Measurements from ENCODE around the gene NEK3. TPM values are rescaled to one million over a fixed set of nuclear protein-coding genes. Genes with fewer than 3 reads are reported as not detected.

Gene NEK3, protein sequence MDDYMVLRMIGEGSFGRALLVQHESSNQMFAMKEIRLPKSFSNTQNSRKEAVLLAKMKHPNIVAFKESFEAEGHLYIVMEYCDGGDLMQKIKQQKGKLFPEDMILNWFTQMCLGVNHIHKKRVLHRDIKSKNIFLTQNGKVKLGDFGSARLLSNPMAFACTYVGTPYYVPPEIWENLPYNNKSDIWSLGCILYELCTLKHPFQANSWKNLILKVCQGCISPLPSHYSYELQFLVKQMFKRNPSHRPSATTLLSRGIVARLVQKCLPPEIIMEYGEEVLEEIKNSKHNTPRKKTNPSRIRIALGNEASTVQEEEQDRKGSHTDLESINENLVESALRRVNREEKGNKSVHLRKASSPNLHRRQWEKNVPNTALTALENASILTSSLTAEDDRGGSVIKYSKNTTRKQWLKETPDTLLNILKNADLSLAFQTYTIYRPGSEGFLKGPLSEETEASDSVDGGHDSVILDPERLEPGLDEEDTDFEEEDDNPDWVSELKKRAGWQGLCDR
- 6.4 to 9.6 TPM (median 6.9 TPM) in 5 replicates for total RNA-seq (2022; extraction: Qiagen RNA extraction; ENCODE audit: low read depth)

GRCh38 chr13:52159159-52159982 is at the start of gene NEK3:
Gene NEK3, minus strand, starts transcription at chr13:52159597. Its CDS starts 3,406 bp downstream, at chr13:52156191.

DNA sequence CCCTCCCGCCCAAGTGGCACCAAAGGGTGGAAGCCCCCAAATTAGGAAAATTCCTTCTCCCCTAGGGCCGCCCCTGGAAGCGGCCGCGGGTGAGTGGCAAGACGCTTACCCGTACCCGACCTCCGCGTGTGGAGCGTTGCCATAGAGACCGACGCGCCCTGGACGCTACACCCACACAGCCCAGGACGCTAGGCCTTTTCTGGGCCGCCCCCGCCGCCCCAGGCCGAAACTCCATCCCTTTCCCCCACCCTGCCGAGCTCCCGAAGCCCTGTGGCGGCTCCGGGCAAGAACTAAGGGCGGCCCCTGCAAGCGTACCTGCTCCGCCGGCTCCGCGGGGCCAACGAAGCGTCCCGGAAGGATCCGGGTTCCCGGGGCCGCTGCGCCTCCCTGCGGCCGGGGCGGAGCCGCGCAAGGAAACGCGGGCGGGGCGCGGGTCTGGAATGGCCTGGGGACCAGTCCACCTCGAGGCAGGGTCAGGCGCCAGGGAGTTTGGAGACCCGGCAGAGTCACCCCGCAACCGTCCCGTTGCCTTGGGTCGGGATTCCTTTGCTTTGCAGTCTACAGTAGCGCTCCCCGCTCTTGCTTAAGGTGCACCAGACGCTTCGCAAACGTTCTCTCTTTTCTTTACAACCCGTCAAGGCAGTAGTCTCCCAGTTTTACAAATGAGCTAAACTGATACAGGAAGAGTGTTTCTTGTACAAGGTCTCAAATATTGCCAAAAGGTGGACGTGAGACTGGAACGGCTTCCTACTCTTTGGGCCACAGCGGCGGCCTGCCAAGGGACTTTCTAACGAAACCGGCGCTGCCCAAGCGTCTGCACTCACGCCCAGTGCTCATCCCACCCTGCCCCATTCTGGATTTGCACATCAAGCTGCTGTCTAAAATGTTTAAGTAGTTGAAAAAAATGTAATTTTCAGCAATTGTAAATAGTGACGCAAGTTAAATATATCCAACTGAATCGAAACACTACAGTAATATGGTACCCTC is 30.4 kb downstream of the NEK3 start, which contains the start of gene NEK5:
Gene NEK5, minus strand, starts transcription at position 360 of the 987 bp plus-strand sequence. CDS start 1,591 bp downstream, outside the sequence.

Other genes with a start within 250 kb of the NEK3 start
- gene ATP7B, start 148.1 kb downstream of the NEK3 start, total RNA-seq (2022; extraction: Qiagen RNA extraction; ENCODE audit: low read depth), result 1.1 to 2.6 TPM (median 2.4 TPM) in 5 replicates
- gene ALG11, start 147.2 kb downstream of the NEK3 start, total RNA-seq (2022; extraction: Qiagen RNA extraction; ENCODE audit: low read depth), result 4.7 to 9.5 TPM (median 7.9 TPM) in 5 replicates
- gene UTP14C, start 134.9 kb downstream of the NEK3 start, total RNA-seq (2022; extraction: Qiagen RNA extraction; ENCODE audit: low read depth), result 3.6 to 8.5 TPM (median 6.5 TPM) in 5 replicates
- gene NEK5, start 30.5 kb downstream of the NEK3 start, total RNA-seq (2022; extraction: Qiagen RNA extraction; ENCODE audit: low read depth), result 0.03 to 0.11 TPM (median 0.08 TPM) in 4 of 5 replicates, not detected in the other
- 11.5 to 12.8 TPM (median 12.0 TPM) in 5 replicates for gene THSD1, start 246.6 kb upstream of the NEK3 start, total RNA-seq (2022; extraction: Qiagen RNA extraction; ENCODE audit: low read depth)